Stimulated activated CD8-positive, alpha-beta memory T cell treated with anti-CD3 and anti-CD28 coated beads, Interleukin-2, amount 100 ng/mL, for 48 hours (primary cell): Measurements from ENCODE around the gene DUSP8.

ENCODE experiments used
- DNase-seq, 2 donors: peaks; one replicate each; pipeline ENCODE4 v3.0.0-alpha.2; 2020; ENCODE audit warnings: low read depth in 2 of 2

Gene DUSP8

DNA sequence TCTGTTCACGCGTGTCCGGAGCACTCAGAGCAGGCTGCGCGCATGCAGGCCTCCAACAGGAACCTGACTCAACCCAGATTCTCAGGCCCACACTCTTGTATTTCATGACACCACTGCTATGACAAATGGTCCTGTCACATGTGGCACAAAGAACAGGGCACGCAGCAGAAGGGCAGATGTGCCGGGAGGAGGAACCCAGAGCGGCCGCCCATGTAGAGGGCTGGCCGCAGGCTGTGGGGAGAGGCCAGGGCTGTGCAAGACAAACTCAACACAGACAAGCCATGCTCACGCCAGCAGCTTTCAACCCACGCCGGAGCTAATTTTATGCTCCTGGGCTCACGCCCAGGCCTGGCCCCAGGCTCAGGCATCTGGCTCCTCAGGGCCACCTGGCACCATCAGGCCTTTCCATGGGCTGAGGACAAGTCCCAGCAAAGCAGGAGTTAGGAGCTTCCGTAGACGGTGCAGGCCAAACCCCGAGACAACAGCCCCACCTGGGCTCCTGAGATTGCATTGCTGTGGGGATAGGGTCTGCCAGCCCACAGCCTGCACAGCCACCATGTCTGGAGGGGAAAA, 40.0 kb downstream of the DUSP8 start:
- DNase-seq = no peak

DNA sequence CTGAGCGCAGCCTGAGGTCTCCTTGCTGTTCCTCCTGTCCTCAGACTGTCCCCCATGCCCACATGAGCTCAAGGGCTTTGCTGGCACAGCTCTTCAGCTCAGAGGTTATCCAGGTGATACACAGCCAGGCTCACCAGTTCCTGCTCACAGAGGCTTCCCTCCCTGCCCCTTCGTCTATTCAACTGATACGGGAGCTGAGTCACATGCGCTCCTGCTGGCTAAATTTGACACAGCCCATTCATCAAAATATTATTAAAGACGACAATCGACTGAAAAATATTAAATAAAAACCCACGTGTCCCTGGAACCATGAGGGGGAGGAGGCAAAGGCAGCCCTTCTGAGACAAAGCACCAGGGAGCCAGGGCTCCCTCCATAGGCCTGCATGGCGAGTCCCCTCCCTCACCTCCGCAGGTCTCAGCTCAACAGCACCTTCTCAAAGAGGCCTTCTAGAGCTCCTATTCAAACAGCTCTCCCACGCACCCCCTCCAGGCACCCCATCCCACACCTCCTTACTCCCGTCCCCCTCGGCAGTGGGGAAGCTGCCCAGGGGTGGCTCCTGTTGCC, 40.5 kb downstream of the DUSP8 start:
- no peak for DNase-seq

GRCh38 chr11:1530686-1531448, 41.2 kb downstream of the DUSP8 start:
- DNase-seq = no peak

GRCh38 chr11:1529774-1530173, 42.3 kb downstream of the DUSP8 start:
- DNase-seq = no peak

DNA sequence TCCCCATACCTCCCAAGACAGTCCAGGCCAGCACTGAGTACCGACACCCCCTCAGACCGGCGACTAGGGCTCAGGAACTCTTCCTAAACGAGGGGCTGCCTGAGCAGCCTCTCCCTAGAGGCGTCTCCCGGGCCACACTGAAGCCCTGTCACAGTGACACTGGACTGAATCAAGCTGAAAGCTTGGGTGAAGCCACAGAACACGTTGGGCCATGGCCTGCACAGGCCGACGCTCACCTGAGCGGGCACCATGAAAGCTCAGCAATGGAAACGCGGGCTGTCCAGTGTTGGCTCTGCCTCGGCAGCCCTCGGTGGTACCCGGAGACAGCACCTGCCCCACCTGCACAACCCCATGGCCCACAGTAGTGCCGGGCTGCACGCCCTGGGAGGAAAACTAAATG, 42.8 kb downstream of the DUSP8 start:
- no peak for DNase-seq

- no peak for DNase-seq
Measured at GRCh38 chr11:1528710-1529109, 43.4 kb downstream of the DUSP8 start.

GRCh38 chr11:1526785-1527184, 45.3 kb downstream of the DUSP8 start:
- no peak for DNase-seq

- no peak for DNase-seq
Measured at GRCh38 chr11:1523779-1524178, 48.3 kb downstream of the DUSP8 start.

DNA sequence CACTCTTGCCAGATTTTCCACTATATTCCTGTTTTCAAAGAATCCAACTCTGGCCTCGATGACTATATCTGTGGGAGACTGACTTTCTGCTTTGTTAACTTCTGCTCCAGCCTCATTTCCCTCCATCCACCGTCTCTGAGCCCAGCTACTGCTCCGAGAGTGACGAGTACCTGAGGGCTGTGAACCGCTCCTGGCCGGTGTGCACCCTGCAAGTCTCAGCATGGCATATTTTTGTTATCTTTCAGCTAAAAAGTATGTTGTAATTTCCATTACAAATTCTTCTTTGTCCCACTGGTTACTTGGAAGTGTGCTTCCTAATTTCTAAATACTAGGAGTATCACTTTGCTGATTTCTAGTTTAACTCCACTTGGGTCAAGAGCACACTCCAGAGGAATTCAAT, 49.0 kb downstream of the DUSP8 start:
- DNase-seq = no peak

DNA sequence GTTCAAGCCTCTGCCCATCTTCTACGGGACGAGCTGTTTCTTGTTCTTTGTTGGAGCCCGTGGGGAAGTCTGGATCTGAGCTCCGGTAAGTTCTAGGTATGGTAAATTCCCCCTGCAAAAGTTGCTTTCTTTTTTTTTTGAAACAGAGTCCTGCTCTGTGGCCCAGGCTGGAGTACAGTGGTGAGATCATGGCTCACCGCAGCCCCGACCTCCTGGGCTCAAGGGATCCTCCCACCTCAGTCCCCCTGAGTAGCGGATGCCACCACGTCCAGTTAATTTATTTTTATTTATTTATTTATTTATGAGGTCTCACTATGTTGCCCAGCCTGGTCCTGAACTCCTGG, 50.0 kb downstream of the DUSP8 start:
- DNase-seq = no peak

DNA sequence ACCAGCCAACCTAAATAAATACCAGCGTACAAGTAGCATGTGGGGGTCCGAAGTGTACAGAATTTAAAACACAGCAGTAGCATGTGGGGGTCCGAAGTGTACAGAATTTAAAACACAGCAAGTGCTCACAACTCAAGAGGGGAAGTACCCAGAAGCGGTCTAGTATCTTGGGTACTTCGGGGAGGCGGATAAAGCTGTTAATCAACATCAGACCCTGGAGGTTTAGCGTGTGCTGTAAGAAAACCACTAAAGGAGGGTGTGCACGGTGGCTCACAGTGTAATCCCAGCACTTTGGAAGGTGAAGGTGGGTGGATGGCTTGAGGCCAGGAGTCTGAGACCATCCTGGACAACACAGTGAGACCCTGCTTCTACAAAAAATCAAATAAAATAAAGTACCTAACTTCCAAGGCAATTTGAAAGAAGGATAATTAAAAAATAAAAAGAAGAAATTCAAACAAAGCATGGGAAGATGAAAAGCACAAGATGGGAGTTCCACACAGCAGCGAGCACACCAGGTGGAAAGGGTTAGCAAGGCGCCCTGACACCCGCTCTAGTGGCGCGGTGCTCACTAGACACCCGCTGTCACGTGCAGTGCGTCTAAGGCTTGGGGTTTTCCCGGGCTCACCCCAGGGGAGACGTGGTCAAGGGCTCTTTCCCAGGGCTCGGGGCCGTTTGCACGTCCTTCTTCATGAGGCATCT, 50.5 kb downstream of the DUSP8 start:
- DNase-seq = no peak

DNA sequence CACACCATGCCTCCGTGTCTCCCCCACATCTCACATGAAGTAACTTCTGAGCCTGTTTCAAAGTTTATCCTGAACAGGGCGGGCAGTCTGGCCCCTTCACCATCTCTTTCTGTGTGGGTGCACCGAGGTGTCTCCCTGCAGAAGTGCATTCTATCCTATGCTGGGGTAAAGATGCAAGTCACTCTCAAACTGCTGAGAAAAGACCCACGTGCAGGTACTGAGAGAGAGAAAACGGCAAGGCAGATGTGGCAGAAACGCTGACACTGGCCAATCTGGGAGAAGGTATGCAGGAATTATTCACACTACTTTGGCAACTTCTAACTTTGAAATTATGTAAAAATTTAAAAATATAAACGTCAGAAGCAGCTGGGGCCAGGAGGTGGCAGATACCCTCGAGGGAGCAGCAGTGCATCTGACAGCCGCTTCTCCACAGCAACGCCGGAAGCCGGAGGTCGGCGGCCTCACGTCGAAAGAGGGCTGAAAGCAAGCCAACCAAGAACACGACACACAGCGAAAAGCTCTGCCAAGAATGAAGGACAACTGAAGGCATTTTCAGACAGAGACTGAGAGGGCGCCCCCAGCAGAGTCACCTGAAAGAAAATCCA, 51.3 kb downstream of the DUSP8 start:
- no peak for DNase-seq

GRCh38 chr11:1520209-1520662, 51.8 kb downstream of the DUSP8 start:
- DNase-seq = no peak

DNA sequence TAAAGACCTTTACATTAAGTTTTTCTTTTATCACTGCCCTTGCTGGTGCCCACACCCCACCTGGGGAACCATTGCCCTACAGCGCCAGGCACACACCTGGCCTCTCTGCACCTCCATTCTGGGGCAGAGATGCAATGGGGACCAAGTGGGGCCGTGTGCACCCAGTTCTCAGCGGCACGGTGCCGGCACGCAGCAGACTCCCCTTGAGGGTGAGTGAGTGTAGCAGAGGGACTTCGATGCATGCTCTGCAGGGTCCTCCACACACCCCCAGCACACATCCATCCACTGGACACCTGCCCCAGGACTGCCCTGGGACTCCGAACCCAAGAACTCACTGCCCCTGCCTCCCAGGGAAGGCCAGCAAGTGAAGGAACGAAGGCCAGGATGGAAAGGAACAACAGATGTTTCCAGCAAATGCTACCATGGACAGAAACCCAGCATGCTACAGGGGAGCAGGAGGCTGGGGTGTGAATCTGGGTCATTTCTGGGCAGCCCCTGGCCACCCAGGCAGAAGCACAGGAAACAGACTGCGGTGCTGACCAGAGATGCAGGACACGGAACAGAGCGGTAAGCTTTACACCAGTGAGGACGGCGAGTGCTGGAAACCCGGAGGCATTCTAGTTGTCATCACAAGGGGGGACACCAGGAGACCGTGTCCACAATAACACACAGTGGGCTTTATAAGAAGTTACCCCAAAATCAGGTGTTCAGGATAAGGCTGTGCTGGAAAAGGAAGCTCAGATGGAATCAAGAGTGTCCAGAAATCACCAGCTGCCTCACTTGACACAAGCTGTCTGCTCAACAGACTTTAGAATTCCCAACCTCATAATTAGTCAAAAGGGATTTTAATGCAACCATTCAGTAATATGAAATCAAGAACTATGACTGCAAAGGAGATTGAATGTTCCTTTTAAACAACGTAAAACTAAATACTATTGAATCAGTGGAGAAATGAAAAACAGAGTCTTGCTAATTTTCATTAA, 52.8 kb downstream of the DUSP8 start:
- DNase-seq = no peak

- DNase-seq = no peak
Measured at GRCh38 chr11:1518301-1518700, 53.8 kb downstream of the DUSP8 start.

- DNase-seq = no peak
Measured at GRCh38 chr11:1517117-1518005, 54.7 kb downstream of the DUSP8 start.

DNA sequence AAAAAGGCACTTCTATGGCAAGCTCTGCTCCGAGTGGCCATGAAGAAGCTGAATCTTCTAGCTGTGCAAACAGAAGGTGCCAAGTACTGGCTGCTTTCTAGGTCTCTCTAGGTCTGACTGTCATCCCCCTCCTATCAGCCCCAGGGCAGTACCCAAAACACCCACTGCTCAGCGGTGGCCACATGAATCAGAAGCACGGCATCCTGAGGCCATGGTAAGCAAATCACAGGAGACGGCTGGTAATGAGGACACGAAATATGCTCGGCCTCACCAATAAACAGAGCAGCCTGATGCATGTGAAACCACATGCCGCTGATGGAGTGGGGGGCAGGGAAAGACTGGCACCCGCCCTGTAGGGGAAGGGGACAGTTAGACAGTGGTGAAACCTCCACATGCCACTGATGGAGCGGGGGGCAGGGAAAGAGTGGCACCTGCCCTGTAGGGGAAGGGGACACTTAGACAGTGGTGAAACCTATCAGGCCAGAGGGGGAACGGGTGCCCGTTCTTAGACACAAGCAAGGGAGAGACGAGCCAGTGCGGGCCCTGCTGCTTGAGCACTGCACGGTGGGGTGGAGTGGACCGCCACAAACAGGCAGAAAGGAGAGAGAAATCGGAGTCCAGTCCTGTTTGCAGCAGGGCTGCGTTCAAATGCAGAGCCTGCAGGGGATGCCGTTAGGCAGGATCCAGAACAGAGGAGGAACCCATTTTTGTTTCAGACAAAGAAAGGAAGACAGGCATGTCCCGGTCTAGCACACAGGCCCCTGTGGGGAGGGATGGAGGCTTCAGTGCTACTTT, 55.6 kb downstream of the DUSP8 start:
- no peak for DNase-seq

DNA sequence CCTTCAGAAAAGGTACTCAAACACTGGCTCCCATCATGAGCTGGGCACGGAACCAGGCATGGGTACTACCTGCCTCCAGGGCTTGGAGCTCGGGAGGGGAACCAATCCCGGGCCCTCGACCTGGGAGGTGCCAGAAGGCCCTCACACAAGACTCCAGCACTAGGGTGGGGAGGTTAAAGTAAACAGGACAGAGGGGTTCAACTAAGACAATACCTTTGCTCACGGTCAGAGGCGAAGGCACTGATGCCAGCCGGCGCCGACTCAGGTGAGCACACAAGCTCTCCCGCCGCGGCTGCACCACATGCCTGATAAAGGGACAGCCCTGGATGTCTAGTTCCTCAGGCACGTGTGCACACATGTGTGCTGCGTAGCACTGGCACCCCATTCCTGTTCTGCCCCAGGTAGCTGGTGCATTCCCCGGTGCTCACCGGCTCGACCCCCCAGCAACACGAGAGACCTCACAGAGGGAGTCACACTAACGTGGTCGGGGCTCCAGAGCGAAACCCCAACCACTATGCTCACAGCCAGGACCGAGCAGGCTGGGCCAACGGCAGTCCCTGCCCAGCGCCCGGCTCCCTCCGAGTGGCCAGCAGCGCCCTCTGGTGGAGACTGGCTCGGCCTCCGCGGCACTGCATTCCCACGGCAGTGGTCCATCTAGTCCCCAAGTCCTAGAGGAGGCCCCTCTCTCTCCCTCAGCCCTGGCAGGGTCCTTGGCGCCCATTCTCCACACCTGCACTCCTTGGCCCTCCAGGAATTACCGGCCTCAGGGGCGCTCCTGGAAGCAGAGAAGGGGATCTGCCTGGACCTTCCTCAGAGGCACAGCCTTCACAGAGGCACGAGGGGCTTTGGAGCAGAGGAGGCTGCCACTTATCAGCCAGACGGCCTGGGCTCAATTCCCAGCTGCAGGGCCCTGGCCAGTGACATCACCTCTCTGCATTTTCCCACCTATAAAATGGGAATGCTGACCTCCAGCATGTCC, 56.7 kb downstream of the DUSP8 start:
- DNase-seq = peak; percentile 60 to 73
